ENCODE data around the gene MBD5.

DNA sequence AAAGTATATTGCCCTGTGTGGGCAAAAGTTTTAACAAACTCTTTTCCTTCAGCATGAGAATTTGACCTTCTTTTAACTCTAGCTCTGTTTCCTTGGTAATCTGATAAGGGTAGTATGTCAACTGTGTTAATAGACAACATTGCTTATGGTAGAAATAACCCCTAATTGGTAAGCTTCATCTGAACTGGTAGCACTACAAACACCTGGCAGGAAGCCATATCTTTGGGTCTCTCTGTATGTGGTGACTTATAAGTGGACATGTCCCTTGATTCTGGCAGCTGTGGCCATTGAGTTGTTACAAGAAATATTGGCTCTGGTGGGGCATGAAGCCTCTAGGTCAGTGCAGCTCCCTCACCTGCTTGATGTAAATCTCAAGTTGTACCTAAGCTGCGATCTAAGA lies 46.9 kb downstream of the MBD5 start:
- TF ChIP-seq GATA2 (IDR thresholded peaks at IDR 0.05; ENCODE audit: low read depth, low read length) (no peak), GATA3 (IDR thresholded peaks at IDR 0.05; ENCODE audit: low read depth, low read length) (no peak)

Measured in SH-SY5Y (cell line).